ENCODE measurements around the gene C19orf38. TPM values are rescaled to one million over a fixed set of nuclear protein-coding genes. Genes with fewer than 3 reads are reported as not detected.

The C19orf38 gene
- total RNA-seq, 1 donor from 2014 or later: not detected

GRCh38 chr19:10812902-10813404, 35.3 kb upstream of the C19orf38 start:
- intact Hi-C loops (cut with DNase I): no loop called here
- H3K4me1 ChIP-seq: peaks cover 4% of the 10 kb centered on the region in 2 donors
- H3K27me3 ChIP-seq: no peaks in the 10 kb centered on the region
- peak; percentile 38 to 89 for DNase-seq (ENCODE audit: low spot score in 2 of 2)
- TF ChIP-seq, protein P1, sequence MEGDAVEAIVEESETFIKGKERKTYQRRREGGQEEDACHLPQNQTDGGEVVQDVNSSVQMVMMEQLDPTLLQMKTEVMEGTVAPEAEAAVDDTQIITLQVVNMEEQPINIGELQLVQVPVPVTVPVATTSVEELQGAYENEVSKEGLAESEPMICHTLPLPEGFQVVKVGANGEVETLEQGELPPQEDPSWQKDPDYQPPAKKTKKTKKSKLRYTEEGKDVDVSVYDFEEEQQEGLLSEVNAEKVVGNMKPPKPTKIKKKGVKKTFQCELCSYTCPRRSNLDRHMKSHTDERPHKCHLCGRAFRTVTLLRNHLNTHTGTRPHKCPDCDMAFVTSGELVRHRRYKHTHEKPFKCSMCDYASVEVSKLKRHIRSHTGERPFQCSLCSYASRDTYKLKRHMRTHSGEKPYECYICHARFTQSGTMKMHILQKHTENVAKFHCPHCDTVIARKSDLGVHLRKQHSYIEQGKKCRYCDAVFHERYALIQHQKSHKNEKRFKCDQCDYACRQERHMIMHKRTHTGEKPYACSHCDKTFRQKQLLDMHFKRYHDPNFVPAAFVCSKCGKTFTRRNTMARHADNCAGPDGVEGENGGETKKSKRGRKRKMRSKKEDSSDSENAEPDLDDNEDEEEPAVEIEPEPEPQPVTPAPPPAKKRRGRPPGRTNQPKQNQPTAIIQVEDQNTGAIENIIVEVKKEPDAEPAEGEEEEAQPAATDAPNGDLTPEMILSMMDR (IDR thresholded peaks at IDR 0.05): no peak
- H3K4me3 ChIP-seq: no peak overlapping the region
- peak overlapping the region; percentile 54 to 75 for H3K27ac ChIP-seq
- H3K36me3 ChIP-seq: peaks cover 27 to 63% of the 10 kb centered on the region in 2 donors
- no peaks in the 10 kb centered on the region for H3K9me3 ChIP-seq

DNA sequence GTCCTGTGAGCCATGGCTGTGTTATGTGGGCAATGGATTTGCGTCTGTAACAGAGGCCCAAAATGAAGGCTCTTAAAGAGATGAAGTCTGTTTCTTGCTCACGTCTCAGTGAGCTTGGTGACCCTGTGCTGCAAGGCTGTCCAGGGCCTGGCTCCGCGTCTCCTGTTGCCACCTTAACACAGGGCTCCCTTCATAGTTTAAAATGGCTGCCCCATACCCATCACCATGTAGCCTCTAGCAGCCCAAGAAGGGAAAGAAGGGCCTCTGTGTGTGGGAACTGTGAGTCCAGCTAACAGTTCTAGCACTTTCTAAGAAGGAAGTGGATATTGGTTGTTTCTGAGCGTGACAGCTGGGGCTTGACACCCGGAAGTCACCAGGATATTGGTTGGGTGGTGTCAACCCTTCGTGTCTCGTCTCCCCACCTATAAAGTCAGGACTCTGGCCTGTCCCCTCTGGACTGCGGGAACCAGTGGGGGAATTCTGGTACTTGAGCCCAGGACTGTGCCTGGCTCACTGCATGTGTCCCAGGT, 33.1 kb upstream of the C19orf38 start:
- H3K27ac ChIP-seq: peak overlapping the region in 1 of 2 donors; percentile 92
- TF ChIP-seq, protein P1 (IDR thresholded peaks at IDR 0.05): no peak
- H3K9me3 ChIP-seq: no peaks in the 10 kb centered on the region
- H3K27me3 ChIP-seq: no peaks in the 10 kb centered on the region
- DNase-seq (ENCODE audit: low spot score in 2 of 2): no peak
- intact Hi-C loops (cut with DNase I): loop anchor here (5.0 kb wide), 1 partner anchor 47 kb away; no protein-coding TSS in a partner anchor
- H3K4me3 ChIP-seq: no peak overlapping the region
- H3K4me1 ChIP-seq: peaks cover 10 to 12% of the 10 kb centered on the region in 2 donors
- H3K36me3 ChIP-seq: peaks cover 24 to 47% of the 10 kb centered on the region in 2 donors

- H3K27ac ChIP-seq: peak overlapping the region; percentile 88 to 92
- H3K4me3 ChIP-seq: peak overlapping the region; percentile 35 to 65
- peaks cover 10 to 12% of the 10 kb centered on the region in 2 donors for H3K4me1 ChIP-seq
- H3K27me3 ChIP-seq: no peaks in the 10 kb centered on the region
- H3K36me3 ChIP-seq: peaks cover 31 to 47% of the 10 kb centered on the region in 2 donors
- DNase-seq (ENCODE audit: low spot score in 2 of 2): no peak
- no peaks in the 10 kb centered on the region for H3K9me3 ChIP-seq
- intact Hi-C loops (cut with DNase I): loop anchor here (5.0 kb wide), 1 partner anchor 46 kb away; no protein-coding TSS in a partner anchor
- TF ChIP-seq, protein P1 (IDR thresholded peaks at IDR 0.05): no peak
Measured at GRCh38 chr19:10815969-10816644, 32.1 kb upstream of the C19orf38 start.

- peak overlapping the region; percentile 88 to 92 for H3K27ac ChIP-seq
Measured at GRCh38 chr19:10816691-10817090, 31.5 kb upstream of the C19orf38 start.

DNA sequence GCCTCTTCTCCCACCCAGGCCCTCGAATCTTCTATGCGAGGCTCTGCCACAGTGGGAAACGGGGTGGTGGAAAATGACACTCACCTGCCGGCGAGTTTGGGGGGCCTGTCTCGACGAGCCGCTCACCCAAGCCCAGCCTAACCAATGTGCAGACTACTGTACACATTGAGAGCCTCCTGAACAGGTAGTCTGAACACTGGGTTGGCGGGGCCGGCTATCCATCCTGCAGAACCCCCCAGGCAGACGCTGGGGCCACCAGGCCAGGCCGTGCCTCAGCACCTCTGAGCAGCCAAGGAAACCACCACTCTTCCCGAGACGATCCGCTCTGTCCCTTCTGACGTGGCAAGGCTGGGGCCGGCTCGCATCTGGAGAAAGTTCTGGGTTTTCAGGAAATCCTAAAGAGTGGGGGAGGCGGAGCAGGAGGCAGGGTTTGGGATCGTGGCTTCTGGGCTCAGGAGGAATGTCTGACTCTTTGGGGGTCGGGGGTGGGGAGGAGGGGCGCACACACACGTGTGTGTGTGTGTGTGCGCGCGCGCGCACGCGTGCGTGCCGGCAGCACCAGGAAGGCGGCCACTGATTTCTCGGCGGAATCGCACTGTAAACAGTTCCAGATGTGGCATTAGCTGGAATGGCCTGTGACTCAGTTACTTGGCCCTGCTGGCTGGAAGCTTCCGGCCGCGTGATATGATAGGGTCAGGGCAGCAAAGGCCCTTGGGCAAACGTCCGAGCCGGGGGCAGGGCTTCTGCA, 30.8 kb upstream of the C19orf38 start:
- TF ChIP-seq, protein P1 (IDR thresholded peaks at IDR 0.05): no peak
- intact Hi-C loops (cut with DNase I): loop anchor here (1.0 to 5.0 kb wide), 2 partner anchors 18 to 45 kb away; no protein-coding TSS in a partner anchor
- Histone ChIP-seq H3K4me3 (peak overlapping the region; percentile 35 to 65), H3K27ac (peak overlapping the region; percentile 88 to 92), H3K27me3 (no peaks in the 10 kb centered on the region), H3K4me1 (peaks cover 10 to 12% of the 10 kb centered on the region in 2 donors), H3K9me3 (no peaks in the 10 kb centered on the region), H3K36me3 (peaks cover 42 to 45% of the 10 kb centered on the region in 2 donors)
- peak; percentile 42 to 89 for DNase-seq (ENCODE audit: low spot score in 2 of 2)

More at GRCh38 chr19:10816691-10817090, 31.5 kb upstream of the C19orf38 start:
- H3K4me3 ChIP-seq: peak overlapping the region; percentile 35 to 65
- TF ChIP-seq, protein P1 (IDR thresholded peaks at IDR 0.05): no peak
- intact Hi-C loops (cut with DNase I): loop anchor here (5.0 kb wide), 1 partner anchor 46 kb away; no protein-coding TSS in a partner anchor
- H3K27me3 ChIP-seq: no peaks in the 10 kb centered on the region
- peaks cover 10 to 12% of the 10 kb centered on the region in 2 donors for H3K4me1 ChIP-seq
- no peak for DNase-seq (ENCODE audit: low spot score in 2 of 2)
- H3K36me3 ChIP-seq: peaks cover 36 to 47% of the 10 kb centered on the region in 2 donors
- no peaks in the 10 kb centered on the region for H3K9me3 ChIP-seq
